Activated CD8-positive, alpha-beta T cell treated with anti-CD3 and anti-CD28 coated beads for 36 hours (primary cell): ENCODE measurements around the gene CYTH1. TPM values are rescaled to one million over a fixed set of nuclear protein-coding genes. Genes with fewer than 3 reads are reported as not detected.

ENCODE experiments used
- ATAC-seq: fragments of 200-7000 bp; cut with Tn5 transposase; one replicate; pipeline ENCODE4 v1.10.0; 2021; ENCODE audit warnings: mild to moderate bottlenecking, moderate library complexity
- CTCF ChIA-PET: fragments of 350-600 bp; sonication (Branson Sonifier 250); formaldehyde crosslinking; loops from one replicate; lab custom pipeline; 2021; ENCODE audit warnings: antibody characterized with exemption; lab: Charles Lee
- POLR2A ChIA-PET: fragments of 350-600 bp; sonication (Branson Sonifier 250); formaldehyde crosslinking; loops from one replicate; lab custom pipeline; 2021; ENCODE audit warnings: antibody characterized with exemption; lab: Charles Lee
- DNase-seq: peaks from one replicate; pipeline ENCODE4 v3.0.0-alpha.2; 2020
- H3K27ac Mint-ChIP-seq: one replicate; pipeline ENCODE4 v1.8.0; 2021; ENCODE audit warnings: mild to moderate bottlenecking, mixed read lengths
- H3K27me3 Mint-ChIP-seq: one replicate; pipeline ENCODE4 v1.8.0; 2021; ENCODE audit warnings: mixed read lengths
- H3K36me3 Mint-ChIP-seq: one replicate; pipeline ENCODE4 v1.8.0; 2021; ENCODE audit warnings: low read depth, mixed read lengths
- H3K4me1 Mint-ChIP-seq: one replicate; pipeline ENCODE4 v1.8.0; 2021; ENCODE audit warnings: low read depth, mixed read lengths
- H3K4me3 Mint-ChIP-seq: one replicate; pipeline ENCODE4 v1.8.0; 2021; ENCODE audit warnings: mild to moderate bottlenecking, moderate library complexity, mixed read lengths
- H3K9me3 Mint-ChIP-seq: one replicate; pipeline ENCODE4 v1.8.0; 2021; ENCODE audit warnings: mixed read lengths
- CTCF ChIP-seq: fragments of 200-600 bp; IDR thresholded peaks from one replicate; pipeline ENCODE4 v1.8.0; 2022; ENCODE audit warnings: antibody characterized with exemption, mild to moderate bottlenecking
- intact Hi-C: fragments of 100-400 bp; cut with micrococcal nuclease; formaldehyde crosslinking; loops from one replicate; pipeline ENCODE4 v1.10.0; 2022
- total RNA-seq, 2 experiments: library from RNA; stranded (reverse); gene quantifications; one replicate each; pipeline ENCODE4 v1.2.3, GENCODE V29; 2021

CYTH1 gene
- total RNA-seq, 2 experiments from 2014 or later, result 95.1 to 96.0 TPM

DNA sequence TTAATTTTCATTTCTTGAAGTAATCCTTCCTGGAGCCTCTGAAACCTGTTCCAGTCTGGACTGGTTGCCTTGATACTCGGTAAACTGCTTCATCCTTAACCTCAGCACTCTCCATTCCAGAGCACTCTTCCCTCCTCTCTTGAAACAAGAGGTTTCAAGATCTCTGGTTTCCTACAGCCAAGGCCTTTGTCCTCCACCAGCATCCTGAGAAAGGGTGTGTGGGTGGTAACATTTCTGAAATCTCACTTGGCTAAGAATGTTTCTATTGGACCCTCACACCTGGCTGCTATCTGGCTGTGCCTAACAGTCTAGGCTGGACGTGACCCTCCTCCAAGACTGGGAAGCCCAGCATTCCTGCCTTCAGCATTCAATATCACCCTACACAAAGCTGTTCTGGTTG lies 99.7 kb downstream of the CYTH1 start:
- no peaks in the 10 kb centered on the region for H3K27me3 Mint-ChIP-seq
- POLR2A ChIA-PET, result no interaction called here

DNA sequence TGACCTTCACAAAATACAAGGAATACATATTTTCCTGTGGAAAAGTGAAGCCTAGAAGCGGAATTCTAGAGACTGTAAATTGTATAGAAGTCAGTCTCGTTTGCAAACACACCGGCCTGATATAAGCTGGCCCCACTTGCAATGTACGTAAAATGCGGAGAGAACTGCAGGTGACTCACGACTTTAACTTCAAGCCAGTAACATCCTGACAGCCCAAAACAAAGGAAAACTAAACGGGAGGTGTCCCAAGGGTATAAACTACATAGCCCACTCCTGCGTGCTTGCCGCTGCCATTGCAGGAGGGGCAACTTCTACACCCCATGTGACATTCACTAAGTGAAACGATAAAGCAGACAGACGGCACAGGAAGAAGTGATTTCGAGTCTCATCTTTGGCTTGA lies 101.6 kb downstream of the CYTH1 start:
- Mint-ChIP-seq H3K4me1 (peaks cover 3% of the 10 kb centered on the region), H3K4me3 (no peak overlapping the region), H3K36me3 (peaks cover 27% of the 10 kb centered on the region), H3K27ac (no peak overlapping the region), H3K9me3 (no peaks in the 10 kb centered on the region), H3K27me3 (no peaks in the 10 kb centered on the region)
- TF ChIP-seq CTCF, result no peak
- CTCF ChIA-PET, result no interaction called here
- intact Hi-C loops, result no loop called here
- ATAC-seq (no peak), DNase-seq (no peak)
- POLR2A ChIA-PET, result no interaction called here

More for the DNA sequence above, 99.7 kb downstream of the CYTH1 start:
- peaks cover 3% of the 10 kb centered on the region for H3K4me1 Mint-ChIP-seq
- DNase-seq (no peak), ATAC-seq (no peak)
- peak overlapping the region; percentile 58 for H3K27ac Mint-ChIP-seq
- CTCF ChIA-PET, result interaction anchor here (1.0 kb wide), 1 partner anchor 27 kb away, joined by 4 read pairs; no protein-coding TSS in a partner anchor
- no peaks in the 10 kb centered on the region for H3K9me3 Mint-ChIP-seq
- no peak for TF ChIP-seq CTCF
- no peak overlapping the region for H3K4me3 Mint-ChIP-seq
- intact Hi-C loops, result no loop called here
- H3K36me3 Mint-ChIP-seq, result peaks cover 23% of the 10 kb centered on the region

GRCh38 chr17:78679495-78680395 lies 102.3 kb downstream of the CYTH1 start:
- intact Hi-C loops, result no loop called here
- ATAC-seq (no peak), DNase-seq (no peak)
- Mint-ChIP-seq H3K27me3 (no peaks in the 10 kb centered on the region), H3K9me3 (no peaks in the 10 kb centered on the region), H3K4me1 (peaks cover 3% of the 10 kb centered on the region), H3K4me3 (no peak overlapping the region), H3K27ac (peak overlapping the region; percentile 5), H3K36me3 (peaks cover 31% of the 10 kb centered on the region)
- ChIA-PET CTCF (interaction anchor here (1.6 kb wide), 1 partner anchor 13 kb away, joined by 3 read pairs; no protein-coding TSS in a partner anchor), POLR2A (no interaction called here)
- no peak for TF ChIP-seq CTCF

- Mint-ChIP-seq H3K27ac (peak overlapping the region; percentile 38), H3K27me3 (no peaks in the 10 kb centered on the region), H3K4me3 (no peak overlapping the region), H3K36me3 (peaks cover 33% of the 10 kb centered on the region), H3K9me3 (no peaks in the 10 kb centered on the region), H3K4me1 (peaks cover 3% of the 10 kb centered on the region)
- ChIA-PET POLR2A (no interaction called here), CTCF (interaction anchor here (1.6 kb wide), 1 partner anchor 12 kb away, joined by 3 read pairs; no protein-coding TSS in a partner anchor)
- intact Hi-C loops, result no loop called here
- DNase-seq (no peak), ATAC-seq (no peak)
- TF ChIP-seq CTCF, result no peak
Measured at GRCh38 chr17:78678711-78679110, 103.4 kb downstream of the CYTH1 start.

GRCh38 chr17:78678222-78678557 lies 103.9 kb downstream of the CYTH1 start:
- H3K27ac Mint-ChIP-seq, result peak overlapping the region; percentile 20
- ATAC-seq (no peak), DNase-seq (no peak)
- intact Hi-C loops, result no loop called here
- H3K36me3 Mint-ChIP-seq, result peaks cover 33% of the 10 kb centered on the region
- CTCF ChIA-PET, result no interaction called here
- H3K27me3 Mint-ChIP-seq, result no peaks in the 10 kb centered on the region
- H3K4me3 Mint-ChIP-seq, result no peak overlapping the region
- TF ChIP-seq CTCF, result no peak
- H3K9me3 Mint-ChIP-seq, result no peaks in the 10 kb centered on the region
- POLR2A ChIA-PET, result no interaction called here
- H3K4me1 Mint-ChIP-seq, result peaks cover 3% of the 10 kb centered on the region
